NB4 (cell line): Measurements from ENCODE around the gene NECTIN2.

Source experiments
- CTCF ChIP-seq: IDR thresholded peaks from one replicate; pipeline ENCODE4 v1.5.1; 2012; ENCODE audit warnings: low read depth, low read length
- MAX ChIP-seq: IDR thresholded peaks from 2 replicates; pipeline ENCODE4 v1.6.1; 2011; ENCODE audit warnings: low read depth, low read length
- POLR2A ChIP-seq: IDR thresholded peaks from 2 replicates; pipeline ENCODE4 v1.6.1; 2011; ENCODE audit warnings: mild to moderate bottlenecking; ENCODE audit not compliant: insufficient read length; ENCODE audit errors: extremely low read depth

- TF ChIP-seq CTCF (peak; percentile 79), POLR2A (no peak), MAX (no peak)
Observed at GRCh38 chr19:44800461-44800860, 45.6 kb upstream of the NECTIN2 start.
